Brain microvascular endothelial cell (primary cell): ENCODE results near the gene SMCP.

Experiments
- DNase-seq: peaks from one replicate; pipeline ENCODE4 v3.0.0-alpha.2; 2020
- H3K27ac ChIP-seq: fragments of 250-450 bp; sonication (Bioruptor Pico); 2 replicates; pipeline ENCODE4 v1.5.1; 2020; ENCODE audit warnings: mild to moderate bottlenecking, moderate library complexity
- H3K27me3 ChIP-seq: fragments of 250-450 bp; sonication (Bioruptor Pico); replicated peaks from 2 replicates; pipeline ENCODE4 v1.5.1; 2020; ENCODE audit warnings: mild to moderate bottlenecking
- H3K36me3 ChIP-seq: fragments of 250-450 bp; sonication (Bioruptor Pico); replicated peaks from 2 replicates; pipeline ENCODE4 v1.5.1; 2020; ENCODE audit warnings: mild to moderate bottlenecking
- H3K4me3 ChIP-seq: 2 replicates; pipeline ENCODE4 v1.5.1; 2011; ENCODE audit warnings: low read depth, mild to moderate bottlenecking, control low read depth, low read length, moderate library complexity
- in situ Hi-C: cut with HindIII; loops from 2 replicates; pipeline ENCODE4 v1.10.0; 2017; ENCODE audit warnings: low sequenced_read_pairs, low pct_ligation_motif_present
- TF ChIP-seq, protein P1 (sequence below): IDR thresholded peaks from 2 replicates; pipeline ENCODE4 v1.5.1; 2011; ENCODE audit warnings: low read depth, mild to moderate bottlenecking, moderate library complexity, low read length, control low read depth, inconsistent platforms; ENCODE audit errors: missing control alignments

Gene SMCP

DNA sequence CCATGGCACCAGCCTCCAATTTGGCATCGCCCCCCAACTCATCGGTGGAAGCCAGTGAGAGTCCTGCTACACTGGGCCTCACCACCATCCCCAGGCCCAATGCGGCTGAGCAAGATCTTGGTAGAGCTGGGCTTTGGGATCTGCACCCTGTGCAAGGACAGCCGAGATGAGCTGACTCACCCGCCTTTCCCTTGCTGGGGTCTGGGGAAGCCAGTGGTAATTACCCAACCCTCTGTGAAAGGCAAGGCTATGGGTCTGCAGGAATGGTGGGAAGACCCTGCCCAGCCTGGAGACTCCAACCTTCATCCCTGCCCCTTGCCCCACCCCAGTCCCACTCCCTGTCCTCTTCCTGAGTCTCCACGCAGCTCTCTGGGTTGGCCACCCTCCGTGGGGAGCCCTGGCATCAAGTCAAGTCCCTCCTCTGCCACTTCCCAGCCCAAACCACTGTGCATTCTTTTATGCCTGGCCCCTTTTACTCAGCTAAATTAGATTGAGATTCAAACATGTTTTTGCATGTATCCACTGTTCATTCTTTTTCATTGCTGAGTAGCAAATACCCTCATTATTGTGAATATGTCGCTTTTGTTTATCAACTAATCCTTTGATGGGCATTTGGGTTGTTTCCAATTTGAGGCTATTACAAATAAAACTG lies 8.8 kb downstream of the SMCP start:
- in situ Hi-C loops = no loop called here
- Histone ChIP-seq H3K27me3 (no peaks in the 10 kb centered on the region), H3K36me3 (no peaks in the 10 kb centered on the region), H3K4me3 (no peak overlapping the region), H3K27ac (no peak overlapping the region)
- DNase-seq = no peak
- TF ChIP-seq, protein P1, sequence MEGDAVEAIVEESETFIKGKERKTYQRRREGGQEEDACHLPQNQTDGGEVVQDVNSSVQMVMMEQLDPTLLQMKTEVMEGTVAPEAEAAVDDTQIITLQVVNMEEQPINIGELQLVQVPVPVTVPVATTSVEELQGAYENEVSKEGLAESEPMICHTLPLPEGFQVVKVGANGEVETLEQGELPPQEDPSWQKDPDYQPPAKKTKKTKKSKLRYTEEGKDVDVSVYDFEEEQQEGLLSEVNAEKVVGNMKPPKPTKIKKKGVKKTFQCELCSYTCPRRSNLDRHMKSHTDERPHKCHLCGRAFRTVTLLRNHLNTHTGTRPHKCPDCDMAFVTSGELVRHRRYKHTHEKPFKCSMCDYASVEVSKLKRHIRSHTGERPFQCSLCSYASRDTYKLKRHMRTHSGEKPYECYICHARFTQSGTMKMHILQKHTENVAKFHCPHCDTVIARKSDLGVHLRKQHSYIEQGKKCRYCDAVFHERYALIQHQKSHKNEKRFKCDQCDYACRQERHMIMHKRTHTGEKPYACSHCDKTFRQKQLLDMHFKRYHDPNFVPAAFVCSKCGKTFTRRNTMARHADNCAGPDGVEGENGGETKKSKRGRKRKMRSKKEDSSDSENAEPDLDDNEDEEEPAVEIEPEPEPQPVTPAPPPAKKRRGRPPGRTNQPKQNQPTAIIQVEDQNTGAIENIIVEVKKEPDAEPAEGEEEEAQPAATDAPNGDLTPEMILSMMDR = no peak

DNA sequence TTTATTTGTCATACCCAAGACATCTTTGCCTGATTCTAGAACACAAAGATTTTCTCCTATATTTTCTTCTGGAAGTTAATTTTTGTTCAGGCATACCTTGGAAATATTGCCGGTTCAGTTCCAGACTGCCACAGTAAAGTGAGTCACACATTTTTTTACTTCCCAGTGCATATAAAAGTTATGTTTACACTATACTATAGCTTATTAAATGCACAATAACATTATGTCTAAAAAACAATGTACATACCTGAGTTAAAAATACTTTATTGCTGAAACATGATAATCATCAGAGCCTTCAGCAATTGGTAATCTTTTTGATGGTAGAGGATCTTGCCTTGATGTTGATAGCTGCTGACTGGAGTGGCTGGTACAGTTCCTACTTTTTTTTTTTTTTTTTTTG lies 10.0 kb downstream of the SMCP start:
- no peak for DNase-seq
- in situ Hi-C loops = no loop called here
- Histone ChIP-seq H3K27me3 (no peaks in the 10 kb centered on the region), H3K4me3 (no peak overlapping the region), H3K27ac (no peak overlapping the region), H3K36me3 (no peaks in the 10 kb centered on the region)
- TF ChIP-seq, protein P1 = no peak

DNA sequence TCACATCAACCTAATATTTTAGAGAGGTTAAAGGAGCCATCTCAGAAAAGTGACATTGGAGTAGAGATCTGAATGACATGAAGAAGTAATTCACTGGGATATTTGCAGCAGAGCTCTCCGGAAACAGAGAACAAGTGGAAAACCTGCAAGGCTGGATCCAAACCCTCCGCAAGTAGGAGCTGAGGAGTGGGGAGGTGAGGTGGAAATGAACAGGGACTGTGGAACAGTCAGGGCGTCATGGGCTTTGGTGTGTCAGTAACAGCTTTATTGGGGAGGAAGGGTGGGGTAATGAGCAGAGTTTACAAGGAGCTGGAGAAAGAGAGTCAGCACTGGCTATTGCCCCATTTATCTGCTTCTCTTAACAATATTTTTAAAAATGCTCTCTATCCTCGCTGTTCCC lies 20.9 kb downstream of the SMCP start:
- Histone ChIP-seq H3K4me3 (no peak overlapping the region), H3K27ac (no peak overlapping the region), H3K27me3 (no peaks in the 10 kb centered on the region), H3K36me3 (no peaks in the 10 kb centered on the region)
- in situ Hi-C loops = no loop called here
- TF ChIP-seq, protein P1 = no peak
- no peak for DNase-seq

DNA sequence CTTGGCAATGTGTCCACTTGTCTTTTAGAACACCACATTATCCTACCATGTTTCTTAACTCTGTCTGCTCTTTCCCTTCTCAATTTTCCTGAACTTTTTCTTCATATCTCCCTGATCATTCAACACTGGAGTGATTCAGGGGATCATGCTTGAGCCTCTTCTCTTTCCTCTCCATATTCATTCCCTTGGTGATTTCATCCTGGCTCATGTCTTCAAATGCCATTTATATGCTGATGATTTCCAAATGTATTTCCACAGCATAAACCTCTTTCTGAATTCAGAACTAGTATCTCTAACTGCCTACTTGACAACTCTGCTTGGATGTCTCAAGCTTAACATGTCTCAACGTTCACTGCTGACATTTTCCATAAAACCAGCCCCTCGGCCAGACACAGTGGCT lies 21.8 kb downstream of the SMCP start:
- H3K27me3 ChIP-seq = no peaks in the 10 kb centered on the region
- in situ Hi-C loops = no loop called here
- TF ChIP-seq, protein P1 = no peak
- H3K36me3 ChIP-seq = no peaks in the 10 kb centered on the region
- no peak for DNase-seq
- H3K27ac ChIP-seq = no peak overlapping the region
- no peak overlapping the region for H3K4me3 ChIP-seq

DNA sequence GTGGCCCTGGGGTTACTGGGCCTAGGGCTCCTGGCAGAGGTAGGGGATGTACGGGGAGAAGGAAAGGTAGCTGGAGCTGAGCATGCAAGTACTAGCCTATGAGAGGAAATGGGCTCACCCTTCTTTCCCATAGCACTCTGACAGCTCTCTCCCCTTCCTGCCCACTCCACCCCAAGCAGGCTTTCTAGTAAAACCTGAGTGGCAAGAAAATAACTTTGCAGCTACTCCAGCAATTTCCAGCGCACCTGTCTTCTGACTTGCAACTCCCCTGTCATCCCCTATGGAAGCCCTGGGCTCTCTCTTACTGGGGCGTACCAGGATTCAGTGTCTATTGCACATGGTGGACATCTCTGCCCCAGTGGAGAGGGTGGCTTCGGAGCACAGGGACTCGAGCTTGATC lies 23.5 kb downstream of the SMCP start:
- no peak overlapping the region for H3K4me3 ChIP-seq
- no peak overlapping the region for H3K27ac ChIP-seq
- H3K27me3 ChIP-seq = no peaks in the 10 kb centered on the region
- no peaks in the 10 kb centered on the region for H3K36me3 ChIP-seq
- DNase-seq = no peak
- in situ Hi-C loops = no loop called here
- TF ChIP-seq, protein P1 = no peak

DNA sequence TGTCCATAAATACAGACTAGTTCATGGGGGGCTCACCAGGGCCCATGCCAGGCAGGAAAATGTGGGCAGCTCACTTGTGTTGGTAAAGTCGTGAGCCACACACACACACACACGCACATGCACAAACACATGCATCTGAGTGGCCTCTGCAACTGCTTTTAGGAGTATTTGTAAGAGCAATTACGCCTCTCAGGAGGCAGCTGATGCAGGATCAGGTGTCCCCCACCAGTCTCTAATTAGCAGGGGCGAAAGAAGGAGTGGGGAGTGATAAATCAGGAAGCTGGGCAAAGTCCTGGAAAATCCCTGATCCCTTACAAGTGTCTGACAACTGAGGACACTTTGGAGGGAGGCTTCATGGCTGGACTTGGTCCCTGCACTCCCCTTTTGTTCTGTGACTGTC lies 24.5 kb downstream of the SMCP start:
- Histone ChIP-seq H3K27me3 (no peaks in the 10 kb centered on the region), H3K4me3 (no peak overlapping the region), H3K36me3 (no peaks in the 10 kb centered on the region), H3K27ac (no peak overlapping the region)
- in situ Hi-C loops = no loop called here
- TF ChIP-seq, protein P1 = no peak
- no peak for DNase-seq
